Nucleus accumbens (tissue), 56 donors: Measurements from ENCODE around the gene KRABD2.
A peak's percentile ranks its signal among the peaks of the same experiment; 100 is the strongest.
"Not testable (repeated sequence)": the region's sequence is repeated elsewhere in the genome, so short reads cannot be mapped to it uniquely, and the experiment has no call there.

Source experiments
- DNase-seq, 56 donors: peaks; one replicate each; lab custom pipeline; 2025; lab: John Stamatoyannopoulos, UW

The KRABD2 gene

DNA sequence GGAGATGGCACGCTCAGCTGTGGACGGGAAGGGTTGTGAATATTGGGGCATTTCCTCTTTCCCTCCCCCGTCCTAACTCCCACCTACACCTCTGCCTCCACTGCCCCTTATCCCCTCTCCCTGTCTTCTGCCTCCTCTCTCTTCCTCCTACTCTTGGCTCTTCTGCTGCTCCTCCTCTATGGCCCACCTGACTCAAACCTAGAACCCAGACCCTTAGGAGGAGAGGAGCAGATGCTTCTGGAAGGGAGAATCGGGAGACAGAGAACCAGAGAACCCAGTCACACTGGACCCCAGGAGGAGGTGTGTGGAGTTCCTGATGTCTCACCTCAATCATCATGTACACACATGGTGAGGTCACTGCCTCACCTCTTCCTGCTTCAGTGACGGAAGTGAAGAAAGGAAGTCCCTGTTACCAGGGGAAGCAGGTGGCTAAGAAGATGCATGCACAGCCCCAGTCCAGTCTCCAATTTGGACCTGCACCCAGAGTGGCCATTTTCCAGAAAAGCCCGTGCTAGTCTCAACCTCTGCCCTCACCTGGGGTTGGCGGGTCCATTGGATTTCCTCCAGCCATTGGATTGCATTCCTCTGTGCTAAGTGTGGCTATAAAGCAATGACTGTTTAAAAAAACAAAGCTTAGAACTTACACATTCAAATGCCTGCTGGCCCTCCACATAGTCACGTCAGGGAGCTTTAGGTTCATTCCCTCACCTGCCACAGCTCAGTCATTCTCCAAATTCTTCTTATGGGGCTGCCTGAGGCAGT, 17.1 kb upstream of the KRABD2 start:
- no peak for DNase-seq

GRCh38 chr17:8392674-8393469, 16.4 kb upstream of the KRABD2 start:
- no peak for DNase-seq

- no peak for DNase-seq
Observed at GRCh38 chr17:8392274-8392673, 15.8 kb upstream of the KRABD2 start.

- no peak for DNase-seq
Observed at GRCh38 chr17:8391711-8392110, 15.2 kb upstream of the KRABD2 start.

DNA sequence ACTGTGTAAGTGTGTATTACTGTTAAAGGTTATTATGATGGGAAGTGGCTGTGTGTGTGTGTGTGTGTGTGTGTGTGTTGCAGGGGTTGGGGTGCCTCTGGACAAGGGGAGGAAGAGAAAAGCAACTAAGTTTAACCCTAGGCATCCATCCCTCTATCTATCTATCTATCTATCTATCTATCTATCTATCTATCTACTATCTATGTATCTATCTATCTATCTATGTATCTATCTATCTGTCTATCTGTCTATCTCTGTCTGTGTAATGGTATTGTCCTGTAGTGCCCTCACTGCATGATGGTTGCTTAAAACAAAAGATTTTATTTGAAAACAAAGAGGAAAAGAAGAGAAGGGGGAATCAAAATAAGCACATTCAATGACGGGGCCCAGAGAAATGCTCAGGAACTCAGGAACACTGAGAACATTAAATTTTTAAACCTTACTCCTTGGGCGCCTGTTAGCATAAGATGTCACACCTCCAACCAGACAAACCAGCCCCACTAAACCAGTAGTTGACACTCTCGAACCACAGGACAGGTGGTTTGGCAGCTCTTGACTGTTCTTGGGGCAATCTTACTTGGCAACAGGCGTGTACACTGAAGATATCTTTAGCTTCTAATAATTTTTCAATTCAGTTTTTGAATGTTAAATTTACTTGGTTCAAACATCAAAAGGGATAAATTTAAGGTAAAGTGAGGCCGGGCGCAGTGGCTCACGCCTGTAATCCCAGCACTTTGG, 11.6 kb upstream of the KRABD2 start:
- no peak for DNase-seq

GRCh38 chr17:8386841-8387240, 10.3 kb upstream of the KRABD2 start:
- no peak for DNase-seq

- DNase-seq = no peak
Observed at GRCh38 chr17:8384801-8385378, 8.4 kb upstream of the KRABD2 start.

GRCh38 chr17:8383143-8383822, 6.8 kb upstream of the KRABD2 start, which contains the start of gene RPL26:
Gene RPL26 (minus strand): TSS chr17:8383193. CDS start chr17:8382310, 883 bp downstream.
- peak; percentile 76 to 98 (median 92) for DNase-seq

DNA sequence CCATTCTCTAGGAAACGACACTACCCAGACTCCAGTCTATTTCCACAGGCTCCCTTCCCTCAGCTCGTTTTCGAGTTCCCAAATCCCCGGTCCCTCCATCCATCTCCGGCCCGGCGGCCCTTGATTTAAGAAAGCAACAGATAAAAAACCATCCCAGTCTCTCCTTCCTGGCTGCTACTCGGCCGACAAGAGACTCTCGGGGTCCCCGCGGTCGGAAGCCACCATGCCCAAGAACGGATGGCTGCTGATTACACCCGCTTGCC, 6.3 kb upstream of the KRABD2 start:
- DNase-seq = no peak

GRCh38 chr17:8382052-8382879, 5.8 kb upstream of the KRABD2 start:
- no peak for DNase-seq

DNA sequence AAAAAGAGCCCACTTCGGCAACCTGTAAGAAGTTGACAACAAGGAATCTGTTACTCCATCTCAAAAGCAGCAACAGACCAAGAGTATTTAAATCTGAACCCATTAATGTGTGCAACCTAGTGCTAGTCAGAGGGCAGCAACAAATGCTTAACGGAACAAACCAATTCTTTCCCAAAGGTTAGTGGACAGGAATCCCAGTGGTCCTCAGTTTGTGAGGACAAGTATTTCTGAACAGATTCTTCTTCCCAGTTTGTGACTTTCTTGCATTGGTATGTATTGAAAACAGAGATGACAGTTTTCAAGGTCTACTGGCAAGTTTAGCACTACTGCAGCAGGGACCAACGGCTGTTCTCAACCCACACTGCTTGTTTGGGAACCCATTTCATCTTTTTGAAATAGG, 3.5 kb upstream of the KRABD2 start:
- DNase-seq = no peak

- not testable (repeated sequence) for DNase-seq
Observed at GRCh38 chr17:8378117-8378516, 1.6 kb upstream of the KRABD2 start.

DNA sequence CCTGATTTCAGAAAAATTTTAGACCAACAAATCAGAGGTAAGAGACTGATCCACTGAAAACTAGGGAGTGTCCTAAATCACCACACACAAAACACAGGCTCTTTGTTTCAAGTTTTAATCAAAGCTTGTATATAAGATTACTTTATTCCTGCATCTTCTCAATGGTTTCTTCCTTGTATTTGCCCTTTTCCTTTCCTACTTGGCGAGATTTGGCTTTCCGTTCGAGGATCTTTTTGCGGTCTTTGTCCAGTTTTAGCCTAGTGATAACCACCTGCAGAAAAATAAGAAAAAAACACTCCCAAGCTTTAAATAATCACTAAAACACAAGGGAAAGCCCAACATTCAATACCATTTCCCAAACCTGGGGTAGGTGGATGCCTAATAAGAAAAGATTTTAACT, 918 bp upstream of the KRABD2 start:
- no peak for DNase-seq

DNA sequence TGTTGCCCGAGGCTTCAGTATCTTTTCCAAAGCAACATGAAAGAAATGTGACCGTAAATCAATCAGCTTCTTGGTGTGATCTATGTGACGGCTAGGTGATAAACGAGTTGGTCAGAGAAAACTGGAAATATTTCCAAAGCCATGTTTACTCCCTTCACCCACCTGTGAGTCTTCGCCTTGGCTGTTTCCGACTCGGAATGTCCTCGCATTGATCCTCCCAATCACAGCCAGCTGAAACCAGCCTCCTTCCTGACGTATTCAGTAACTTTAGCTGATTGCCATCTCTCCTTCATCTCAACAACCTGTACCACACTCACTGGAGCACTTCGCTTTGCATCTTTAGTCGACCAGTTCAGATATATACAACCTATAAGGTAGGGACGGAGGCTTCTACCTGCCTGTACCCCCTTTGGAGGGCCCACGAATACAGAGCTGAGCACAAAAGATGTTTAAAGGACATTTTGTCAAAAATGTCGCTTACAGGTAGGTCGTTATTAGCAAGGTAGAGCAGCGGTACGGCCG, 705 bp downstream of the KRABD2 start:
- peak in 20 of 56 donors; percentile 5 to 61 (median 35) for DNase-seq

DNA sequence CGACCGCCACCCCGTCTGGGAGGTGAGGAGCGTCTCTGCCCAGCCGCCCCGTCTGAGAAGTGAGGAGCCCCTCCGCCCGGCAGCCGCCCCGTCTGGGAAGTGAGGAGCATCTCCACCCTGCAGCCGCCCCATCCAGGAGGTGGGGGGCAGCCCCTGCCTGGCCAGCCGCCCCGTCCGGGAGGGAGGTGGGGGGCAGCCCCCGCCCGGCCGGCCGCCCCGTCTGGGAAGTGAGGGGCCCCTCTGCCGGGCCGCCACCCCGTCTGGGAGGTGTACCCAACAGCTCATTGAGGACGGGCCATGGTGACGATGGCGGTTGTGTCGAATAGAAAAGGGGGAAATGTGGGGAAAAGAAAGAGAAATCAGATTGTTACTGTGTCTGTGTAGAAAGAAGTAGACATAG, 2.6 kb downstream of the KRABD2 start:
- not testable (repeated sequence) for DNase-seq

DNA sequence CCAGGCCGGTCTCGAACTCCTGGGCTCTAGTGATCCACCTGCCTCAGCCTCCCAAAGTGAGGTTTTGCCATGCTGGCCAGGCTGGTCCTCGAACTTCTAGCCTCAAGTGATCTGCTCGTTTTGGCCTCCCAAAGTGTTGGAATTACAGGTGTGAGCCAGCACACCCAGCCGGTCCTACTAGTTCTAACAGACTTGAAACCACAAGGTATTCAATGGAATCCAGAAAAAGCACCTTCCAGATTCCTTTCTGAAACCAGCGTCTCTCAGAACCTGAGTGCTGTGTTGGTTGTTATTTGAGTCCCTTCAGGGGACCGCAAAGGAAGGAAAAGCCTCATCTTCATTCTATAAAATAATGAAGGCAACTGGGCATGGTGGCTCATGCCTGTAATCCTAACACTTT, 4.1 kb downstream of the KRABD2 start:
- DNase-seq = no peak

DNA sequence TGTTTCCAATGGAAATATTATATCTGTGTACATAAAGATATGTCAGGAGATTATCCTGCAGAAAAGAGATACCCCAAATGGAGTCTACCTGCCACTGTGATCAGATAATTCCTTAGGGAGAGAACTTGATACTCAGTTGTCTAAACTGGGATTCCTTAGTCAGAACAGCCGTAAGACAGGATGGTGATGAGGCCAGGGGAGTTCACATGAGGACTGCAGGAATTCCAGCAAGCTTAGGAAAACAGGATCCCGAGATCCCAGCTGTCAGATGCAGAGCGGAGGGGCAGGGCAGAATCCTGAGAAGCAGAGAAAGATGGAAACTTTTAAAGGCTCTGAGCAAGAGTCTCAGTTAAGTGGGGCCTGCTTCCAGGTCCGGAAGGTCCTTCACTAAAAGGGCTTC, 4.7 kb downstream of the KRABD2 start:
- DNase-seq = no peak

DNA sequence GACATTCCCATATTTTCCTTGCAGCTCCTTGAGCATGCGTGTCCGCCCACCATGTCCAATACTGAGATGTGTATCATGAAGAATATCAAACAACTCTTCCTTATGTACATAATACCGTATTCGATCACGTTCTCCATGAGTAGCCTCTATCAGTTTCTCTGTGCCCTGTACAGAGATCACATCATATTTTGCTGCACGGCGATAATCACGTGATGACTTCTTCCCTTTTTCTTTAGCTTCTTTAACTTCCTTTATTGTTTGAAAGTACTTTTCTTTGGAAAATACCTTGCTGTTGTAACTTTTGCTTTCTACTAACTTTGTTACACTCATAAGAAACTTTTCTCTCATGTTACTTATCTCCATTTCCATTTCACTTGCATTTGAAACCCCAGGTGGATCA, 6.6 kb downstream of the KRABD2 start:
- DNase-seq = no peak

GRCh38 chr17:8368193-8368592, 8.3 kb downstream of the KRABD2 start:
- no peak for DNase-seq
